ENCODE measurements around the gene EMC9.

The EMC9 gene

DNA sequence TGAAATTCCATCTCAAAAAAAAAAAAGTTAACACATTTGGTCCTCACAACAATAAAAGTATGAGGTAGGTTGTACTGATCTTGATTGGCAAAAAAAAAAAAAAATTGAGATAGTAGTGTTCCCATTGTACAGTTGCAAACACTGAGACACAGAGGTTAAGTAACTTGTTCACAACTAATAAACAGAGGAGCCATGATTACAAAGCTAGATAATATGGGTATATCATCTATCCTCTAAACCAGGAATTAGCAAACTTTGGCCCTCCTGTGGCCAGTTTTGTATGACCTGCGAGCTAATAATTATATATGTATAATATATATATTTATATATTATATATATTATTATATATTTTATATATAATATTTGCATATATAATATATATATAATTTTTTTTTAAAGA is 7.7 kb downstream of the EMC9 start:
- DNase-seq (ENCODE audit: extremely low read depth, low read depth) = no peak
- TF ChIP-seq, protein P1, sequence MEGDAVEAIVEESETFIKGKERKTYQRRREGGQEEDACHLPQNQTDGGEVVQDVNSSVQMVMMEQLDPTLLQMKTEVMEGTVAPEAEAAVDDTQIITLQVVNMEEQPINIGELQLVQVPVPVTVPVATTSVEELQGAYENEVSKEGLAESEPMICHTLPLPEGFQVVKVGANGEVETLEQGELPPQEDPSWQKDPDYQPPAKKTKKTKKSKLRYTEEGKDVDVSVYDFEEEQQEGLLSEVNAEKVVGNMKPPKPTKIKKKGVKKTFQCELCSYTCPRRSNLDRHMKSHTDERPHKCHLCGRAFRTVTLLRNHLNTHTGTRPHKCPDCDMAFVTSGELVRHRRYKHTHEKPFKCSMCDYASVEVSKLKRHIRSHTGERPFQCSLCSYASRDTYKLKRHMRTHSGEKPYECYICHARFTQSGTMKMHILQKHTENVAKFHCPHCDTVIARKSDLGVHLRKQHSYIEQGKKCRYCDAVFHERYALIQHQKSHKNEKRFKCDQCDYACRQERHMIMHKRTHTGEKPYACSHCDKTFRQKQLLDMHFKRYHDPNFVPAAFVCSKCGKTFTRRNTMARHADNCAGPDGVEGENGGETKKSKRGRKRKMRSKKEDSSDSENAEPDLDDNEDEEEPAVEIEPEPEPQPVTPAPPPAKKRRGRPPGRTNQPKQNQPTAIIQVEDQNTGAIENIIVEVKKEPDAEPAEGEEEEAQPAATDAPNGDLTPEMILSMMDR (IDR thresholded peaks at IDR 0.05; ENCODE audit: low read depth, low read length) = no peak

DNA sequence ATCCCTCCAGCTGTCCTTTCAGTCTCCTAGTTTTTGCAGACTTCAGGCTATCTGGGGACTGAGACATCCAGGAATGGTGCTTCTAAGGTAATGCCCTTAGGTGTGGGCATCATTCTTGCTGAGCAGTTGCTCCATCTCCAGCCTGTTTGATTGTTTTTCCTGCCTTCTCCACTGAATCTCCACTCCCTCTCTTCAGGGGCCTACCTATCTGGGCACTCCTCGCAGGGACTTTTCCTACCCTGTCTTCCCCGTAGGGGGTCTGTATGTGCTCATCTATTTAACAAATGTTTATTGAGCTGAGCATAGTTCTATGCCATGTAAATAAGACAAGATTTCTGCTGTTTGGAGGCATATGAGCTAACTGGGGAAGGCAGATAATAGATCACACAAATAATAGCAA is 8.4 kb downstream of the EMC9 start:
- no peak for DNase-seq (ENCODE audit: extremely low read depth, low read depth)

DNA sequence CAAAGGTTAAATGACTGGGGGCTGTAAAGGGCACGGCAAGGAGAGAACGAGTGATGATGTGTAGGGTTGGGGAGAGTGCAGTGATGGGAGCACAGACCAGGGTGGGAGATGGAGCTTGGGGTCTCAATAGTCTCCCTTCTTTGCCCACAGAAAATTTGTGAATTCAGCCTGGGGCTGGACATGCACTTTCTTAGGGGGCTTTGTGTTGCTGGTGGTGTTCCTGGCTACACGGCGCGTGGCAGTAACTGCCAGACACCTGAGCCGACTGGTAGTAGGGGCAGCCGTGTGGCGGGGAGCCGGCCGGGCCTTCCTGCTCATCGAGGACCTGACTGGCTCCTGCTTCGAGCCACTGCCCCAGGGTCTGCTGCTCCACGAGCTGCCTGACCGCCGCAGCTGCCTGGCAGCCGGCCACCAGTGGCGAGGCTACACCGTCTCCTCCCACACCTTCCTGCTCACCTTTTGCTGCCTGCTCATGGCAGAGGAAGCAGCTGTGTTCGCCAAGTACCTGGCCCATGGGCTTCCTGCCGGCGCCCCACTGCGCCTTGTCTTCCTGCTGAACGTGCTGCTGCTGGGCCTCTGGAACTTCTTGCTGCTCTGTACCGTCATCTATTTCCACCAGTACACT is 9.2 kb downstream of the EMC9 start:
- DNase-seq (ENCODE audit: extremely low read depth, low read depth) = no peak
- TF ChIP-seq, protein P1 (IDR thresholded peaks at IDR 0.05; ENCODE audit: low read depth, low read length) = no peak

More for the DNA sequence above, 8.4 kb downstream of the EMC9 start:
- TF ChIP-seq, protein P1 (IDR thresholded peaks at IDR 0.05; ENCODE audit: low read depth, low read length) = no peak

DNA sequence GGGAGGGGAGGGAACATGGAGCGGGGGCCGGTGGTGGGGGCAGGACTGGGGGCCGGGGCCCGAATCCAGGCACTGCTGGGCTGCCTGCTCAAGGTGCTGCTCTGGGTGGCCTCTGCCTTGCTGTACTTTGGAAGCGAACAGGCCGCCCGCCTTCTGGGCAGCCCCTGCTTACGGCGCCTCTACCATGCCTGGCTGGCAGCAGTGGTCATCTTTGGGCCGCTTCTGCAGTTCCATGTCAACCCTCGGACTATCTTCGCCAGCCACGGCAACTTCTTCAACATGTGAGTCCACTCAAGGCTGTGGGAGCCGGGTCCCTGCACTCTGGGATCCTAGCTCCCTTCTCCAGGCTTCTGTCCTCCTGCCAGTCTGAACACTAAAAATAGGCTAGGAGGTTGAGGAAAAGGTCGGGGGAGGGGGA is 9.8 kb downstream of the EMC9 start:
- TF ChIP-seq, protein P1 (IDR thresholded peaks at IDR 0.05; ENCODE audit: low read depth, low read length) = no peak
- DNase-seq (ENCODE audit: extremely low read depth, low read depth) = no peak

DNA sequence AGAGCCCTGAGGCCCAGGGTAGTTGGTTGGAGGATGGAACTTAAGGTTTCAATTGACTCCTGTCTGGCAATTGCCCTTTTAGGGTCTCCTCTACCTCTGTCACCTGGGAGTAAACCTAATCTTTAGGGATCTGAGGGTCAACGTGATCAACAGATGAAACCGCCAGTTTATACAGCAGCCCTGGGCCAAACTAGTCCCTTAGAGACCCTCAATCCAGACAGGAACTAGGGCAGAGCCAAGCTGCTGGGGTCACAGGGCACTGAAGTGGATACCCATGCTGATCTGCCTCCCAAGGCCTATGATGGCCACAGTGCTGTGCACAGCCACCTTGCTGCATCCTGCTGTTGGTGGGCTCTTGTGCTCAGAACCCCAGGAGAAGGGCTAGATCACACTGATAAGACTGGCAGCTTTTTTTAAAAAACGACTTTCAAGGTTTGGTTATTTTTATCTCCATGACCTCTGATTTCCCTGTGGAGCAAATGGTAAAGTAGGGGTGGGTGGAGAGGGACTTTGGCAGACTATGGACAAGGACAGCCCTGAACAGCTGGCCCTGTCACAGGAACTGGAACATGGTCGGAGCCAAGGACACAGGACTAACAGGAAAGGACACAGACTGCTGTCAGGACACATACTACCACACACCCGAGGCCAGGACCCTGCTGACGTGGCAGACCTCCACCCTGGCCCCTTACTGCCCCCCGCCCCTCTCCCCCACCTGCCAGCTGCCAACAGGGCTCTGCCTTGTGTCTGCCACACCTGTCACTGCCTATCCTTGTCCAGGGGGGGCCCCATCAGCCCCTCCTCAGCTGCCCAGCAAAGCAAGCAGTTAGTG is 10.5 kb downstream of the EMC9 start:
- no peak for DNase-seq (ENCODE audit: extremely low read depth, low read depth)
- TF ChIP-seq, protein P1 (IDR thresholded peaks at IDR 0.05; ENCODE audit: low read depth, low read length) = no peak

DNA sequence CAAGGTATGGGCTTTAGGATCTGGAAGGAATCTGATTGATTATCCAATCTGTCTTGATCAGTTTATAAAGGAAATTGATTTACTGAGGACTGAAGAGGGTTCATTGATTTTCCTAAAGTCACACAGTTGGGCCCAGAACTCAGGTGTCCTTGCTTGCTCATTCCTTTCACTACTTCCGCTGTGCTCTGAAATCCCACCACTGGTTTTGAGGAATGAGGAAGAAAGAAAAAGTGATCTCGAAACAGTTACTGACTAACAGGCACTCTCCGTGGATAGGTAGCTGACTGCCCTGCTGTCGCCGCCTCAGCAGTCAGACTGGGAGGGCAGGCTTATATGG is 11.0 kb downstream of the EMC9 start, which contains the start of gene FITM1:
Gene FITM1, plus strand, starts transcription at position 280 of the 337 bp plus-strand sequence. CDS start 905 bp downstream, outside the sequence.
- TF ChIP-seq, protein P1 (IDR thresholded peaks at IDR 0.05; ENCODE audit: low read depth, low read length) = no peak

DNA sequence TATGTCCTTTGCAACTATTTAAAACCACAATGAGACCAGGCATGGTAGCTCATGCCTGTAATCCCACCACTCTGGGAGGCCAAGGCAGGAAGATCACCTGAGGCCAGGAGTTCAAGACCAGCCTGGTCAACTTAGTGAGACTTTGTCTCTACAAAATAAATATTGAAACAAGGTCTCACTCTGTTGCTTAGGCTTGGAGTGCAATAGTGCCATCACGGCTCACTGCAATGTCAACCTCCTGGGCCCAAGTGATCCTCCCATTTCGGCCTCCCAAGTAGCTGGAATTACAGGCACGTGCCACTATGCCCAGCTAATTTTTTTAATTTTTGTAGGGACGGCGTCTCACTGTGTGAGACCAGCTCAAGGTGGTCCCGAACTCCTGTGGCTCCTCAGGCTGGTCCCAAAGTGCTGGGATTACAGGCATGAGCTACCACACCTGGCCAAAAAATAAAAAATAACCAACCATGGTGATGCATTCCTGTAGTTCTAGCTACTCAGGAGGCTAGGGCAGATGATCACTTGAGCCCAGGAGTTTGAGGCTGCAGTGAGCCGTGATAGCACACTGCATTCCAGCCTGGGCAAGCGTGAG is 11.9 kb downstream of the EMC9 start:
- no peak for DNase-seq (ENCODE audit: extremely low read depth, low read depth)
- TF ChIP-seq, protein P1 (IDR thresholded peaks at IDR 0.05; ENCODE audit: low read depth, low read length) = no peak

More for the DNA sequence above, 11.0 kb downstream of the EMC9 start, which contains the start of gene FITM1:
- DNase-seq (ENCODE audit: extremely low read depth, low read depth) = no peak
